ENCODE measurements around the gene IL23R.

The IL23R gene

GRCh38 chr1:67150931-67151330, 15.3 kb upstream of the IL23R start:
- Histone ChIP-seq H3K9ac (ENCODE audit: low read length) (no peak overlapping the region), H3K4me1 (ENCODE audit: control insufficient read depth, insufficient read depth, low read length) (peaks cover 13% of the 10 kb centered on the region), H3K4me3 (ENCODE audit: low read length) (no peak overlapping the region), H3K27me3 (ENCODE audit: control insufficient read depth, insufficient read depth, low read length) (no peaks in the 10 kb centered on the region), H3K36me3 (ENCODE audit: control insufficient read depth, insufficient read depth, low read length) (no peaks in the 10 kb centered on the region), H3K9me3 (ENCODE audit: control insufficient read depth, low read length) (no peaks in the 10 kb centered on the region)

GRCh38 chr1:67158401-67158800, 7.9 kb upstream of the IL23R start:
- Histone ChIP-seq H3K36me3 (ENCODE audit: control insufficient read depth, insufficient read depth, low read length) (no peaks in the 10 kb centered on the region), H3K9ac (ENCODE audit: low read length) (no peak overlapping the region), H3K4me3 (ENCODE audit: low read length) (no peak overlapping the region), H3K9me3 (ENCODE audit: control insufficient read depth, low read length) (no peaks in the 10 kb centered on the region), H3K4me1 (ENCODE audit: control insufficient read depth, insufficient read depth, low read length) (no peaks in the 10 kb centered on the region), H3K27me3 (ENCODE audit: control insufficient read depth, insufficient read depth, low read length) (no peaks in the 10 kb centered on the region)

- Histone ChIP-seq H3K4me1 (ENCODE audit: control insufficient read depth, insufficient read depth, low read length) (no peaks in the 10 kb centered on the region), H3K9ac (ENCODE audit: low read length) (no peak overlapping the region), H3K27me3 (ENCODE audit: control insufficient read depth, insufficient read depth, low read length) (no peaks in the 10 kb centered on the region), H3K36me3 (ENCODE audit: control insufficient read depth, insufficient read depth, low read length) (no peaks in the 10 kb centered on the region), H3K4me3 (ENCODE audit: low read length) (no peak overlapping the region), H3K9me3 (ENCODE audit: control insufficient read depth, low read length) (no peaks in the 10 kb centered on the region)
Measured at GRCh38 chr1:67159233-67159632, 7.0 kb upstream of the IL23R start.

GRCh38 chr1:67162954-67163353, 3.3 kb upstream of the IL23R start:
- no peaks in the 10 kb centered on the region for H3K4me1 ChIP-seq (ENCODE audit: control insufficient read depth, insufficient read depth, low read length)
- no peaks in the 10 kb centered on the region for H3K9me3 ChIP-seq (ENCODE audit: control insufficient read depth, low read length)
- H3K9ac ChIP-seq (ENCODE audit: low read length), result no peak overlapping the region
- H3K4me3 ChIP-seq (ENCODE audit: low read length), result no peak overlapping the region
- H3K27me3 ChIP-seq (ENCODE audit: control insufficient read depth, insufficient read depth, low read length), result no peaks in the 10 kb centered on the region
- no peaks in the 10 kb centered on the region for H3K36me3 ChIP-seq (ENCODE audit: control insufficient read depth, insufficient read depth, low read length)

GRCh38 chr1:67165468-67166041, 699 bp upstream of the IL23R start:
- H3K27me3 ChIP-seq (ENCODE audit: control insufficient read depth, insufficient read depth, low read length), result no peaks in the 10 kb centered on the region
- no peaks in the 10 kb centered on the region for H3K9me3 ChIP-seq (ENCODE audit: control insufficient read depth, low read length)
- H3K4me1 ChIP-seq (ENCODE audit: control insufficient read depth, insufficient read depth, low read length), result no peaks in the 10 kb centered on the region
- no peaks in the 10 kb centered on the region for H3K36me3 ChIP-seq (ENCODE audit: control insufficient read depth, insufficient read depth, low read length)
- H3K9ac ChIP-seq (ENCODE audit: low read length), result no peak overlapping the region
- no peak overlapping the region for H3K4me3 ChIP-seq (ENCODE audit: low read length)

GRCh38 chr1:67169496-67169895, 3.2 kb downstream of the IL23R start:
- Histone ChIP-seq H3K27me3 (ENCODE audit: control insufficient read depth, insufficient read depth, low read length) (no peaks in the 10 kb centered on the region), H3K4me1 (ENCODE audit: control insufficient read depth, insufficient read depth, low read length) (no peaks in the 10 kb centered on the region), H3K9me3 (ENCODE audit: control insufficient read depth, low read length) (no peaks in the 10 kb centered on the region), H3K9ac (ENCODE audit: low read length) (no peak overlapping the region), H3K4me3 (ENCODE audit: low read length) (no peak overlapping the region), H3K36me3 (ENCODE audit: control insufficient read depth, insufficient read depth, low read length) (no peaks in the 10 kb centered on the region)

GRCh38 chr1:67169932-67170331, 3.7 kb downstream of the IL23R start:
- Histone ChIP-seq H3K9me3 (ENCODE audit: control insufficient read depth, low read length) (no peaks in the 10 kb centered on the region), H3K9ac (ENCODE audit: low read length) (no peak overlapping the region), H3K27me3 (ENCODE audit: control insufficient read depth, insufficient read depth, low read length) (no peaks in the 10 kb centered on the region), H3K4me1 (ENCODE audit: control insufficient read depth, insufficient read depth, low read length) (no peaks in the 10 kb centered on the region), H3K4me3 (ENCODE audit: low read length) (no peak overlapping the region), H3K36me3 (ENCODE audit: control insufficient read depth, insufficient read depth, low read length) (no peaks in the 10 kb centered on the region)

- Histone ChIP-seq H3K36me3 (ENCODE audit: control insufficient read depth, insufficient read depth, low read length) (no peaks in the 10 kb centered on the region), H3K4me1 (ENCODE audit: control insufficient read depth, insufficient read depth, low read length) (no peaks in the 10 kb centered on the region), H3K9me3 (ENCODE audit: control insufficient read depth, low read length) (no peaks in the 10 kb centered on the region), H3K9ac (ENCODE audit: low read length) (no peak overlapping the region), H3K27me3 (ENCODE audit: control insufficient read depth, insufficient read depth, low read length) (no peaks in the 10 kb centered on the region), H3K4me3 (ENCODE audit: low read length) (no peak overlapping the region)
Measured at GRCh38 chr1:67170751-67171573, 4.7 kb downstream of the IL23R start.

GRCh38 chr1:67171574-67171955, 5.3 kb downstream of the IL23R start:
- H3K9me3 ChIP-seq (ENCODE audit: control insufficient read depth, low read length), result no peaks in the 10 kb centered on the region
- H3K36me3 ChIP-seq (ENCODE audit: control insufficient read depth, insufficient read depth, low read length), result no peaks in the 10 kb centered on the region
- H3K4me1 ChIP-seq (ENCODE audit: control insufficient read depth, insufficient read depth, low read length), result no peaks in the 10 kb centered on the region
- no peak overlapping the region for H3K9ac ChIP-seq (ENCODE audit: low read length)
- no peak overlapping the region for H3K4me3 ChIP-seq (ENCODE audit: low read length)
- no peaks in the 10 kb centered on the region for H3K27me3 ChIP-seq (ENCODE audit: control insufficient read depth, insufficient read depth, low read length)

GRCh38 chr1:67171978-67172377, 5.7 kb downstream of the IL23R start:
- H3K4me3 ChIP-seq (ENCODE audit: low read length), result no peak overlapping the region
- no peak overlapping the region for H3K9ac ChIP-seq (ENCODE audit: low read length)
- no peaks in the 10 kb centered on the region for H3K9me3 ChIP-seq (ENCODE audit: control insufficient read depth, low read length)
- no peaks in the 10 kb centered on the region for H3K4me1 ChIP-seq (ENCODE audit: control insufficient read depth, insufficient read depth, low read length)
- H3K36me3 ChIP-seq (ENCODE audit: control insufficient read depth, insufficient read depth, low read length), result no peaks in the 10 kb centered on the region
- H3K27me3 ChIP-seq (ENCODE audit: control insufficient read depth, insufficient read depth, low read length), result no peaks in the 10 kb centered on the region

GRCh38 chr1:67173988-67174387, 7.7 kb downstream of the IL23R start:
- Histone ChIP-seq H3K9ac (ENCODE audit: low read length) (no peak overlapping the region), H3K9me3 (ENCODE audit: control insufficient read depth, low read length) (no peaks in the 10 kb centered on the region), H3K4me3 (ENCODE audit: low read length) (no peak overlapping the region), H3K4me1 (ENCODE audit: control insufficient read depth, insufficient read depth, low read length) (no peaks in the 10 kb centered on the region), H3K36me3 (ENCODE audit: control insufficient read depth, insufficient read depth, low read length) (no peaks in the 10 kb centered on the region), H3K27me3 (ENCODE audit: control insufficient read depth, insufficient read depth, low read length) (no peaks in the 10 kb centered on the region)

GRCh38 chr1:67174716-67175284, 8.5 kb downstream of the IL23R start:
- Histone ChIP-seq H3K4me1 (ENCODE audit: control insufficient read depth, insufficient read depth, low read length) (no peaks in the 10 kb centered on the region), H3K36me3 (ENCODE audit: control insufficient read depth, insufficient read depth, low read length) (no peaks in the 10 kb centered on the region), H3K9me3 (ENCODE audit: control insufficient read depth, low read length) (no peaks in the 10 kb centered on the region), H3K4me3 (ENCODE audit: low read length) (no peak overlapping the region), H3K27me3 (ENCODE audit: control insufficient read depth, insufficient read depth, low read length) (no peaks in the 10 kb centered on the region), H3K9ac (ENCODE audit: low read length) (no peak overlapping the region)

Measured in mucosa of stomach (tissue), 1 donor.